Body of pancreas (tissue), 4 donors: ENCODE data around the gene ZNF777. TPM values are rescaled to one million over a fixed set of nuclear protein-coding genes. Genes with fewer than 3 reads are reported as not detected.

ENCODE experiments used
- ATAC-seq: fragments of 150-250 bp; one replicate; pipeline ENCODE4 v1.9.1; 2016
- DNase-seq, 4 donors: peaks; one replicate each; pipeline ENCODE4 v3.0.0-alpha.2; 2019
- H3K27ac ChIP-seq, 4 donors: fragments of 200-600 bp; sonication (generic); 1 replicate in 3 of 4; 2 replicates in 1 of 4; pipeline versions ENCODE4 v1.5.1 to v1.6.1; 2016 to 2019; ENCODE audit warnings: mild to moderate bottlenecking in 1 of 4, mixed read lengths in 1 of 4, moderate library complexity in 1 of 4
- H3K27me3 ChIP-seq, 2 donors: fragments of 200-600 bp; sonication (generic); one replicate each; pipeline ENCODE4 v1.6.0; 2016; ENCODE audit warnings: mild to moderate bottlenecking in 1 of 2
- H3K36me3 ChIP-seq, 2 donors: fragments of 200-600 bp; sonication (generic); replicated peaks in 1 of 2; 2 replicates each; pipeline ENCODE4 v1.5.1; 2016; ENCODE audit warnings: low read depth in 2 of 2; ENCODE audit not compliant: insufficient read depth in 1 of 2
- H3K4me1 ChIP-seq: fragments of 200-600 bp; sonication (generic); one replicate; pipeline ENCODE4 v1.6.0; 2016
- H3K4me3 ChIP-seq, 2 donors: fragments of 200-600 bp; sonication (generic); 1 replicate in 1 of 2; 2 replicates in 1 of 2; pipeline ENCODE4 v1.5.1; 2016 to 2019
- H3K9me3 ChIP-seq, 3 donors: fragments of 200-600 bp; sonication (generic); 1 replicate in 2 of 3; 2 replicates in 1 of 3; pipeline ENCODE4 v1.5.1; 2016
- CTCF ChIP-seq, 7 experiments: fragments of 450-650 bp in 4 of 7; fragments of 200-600 bp in 3 of 7; sonication (generic) in 3 of 7; IDR thresholded peaks; one replicate each; pipeline ENCODE4 v1.5.1; 2016 to 2019; ENCODE audit warnings: antibody characterized with exemption in 7 of 7
- POLR2A ChIP-seq, 3 donors: fragments of 450-650 bp; IDR thresholded peaks; one replicate each; pipeline ENCODE4 v1.6.1; 2016; ENCODE audit warnings: antibody characterized with exemption in 3 of 3, mild to moderate bottlenecking in 2 of 3
- WGBS, 2 donors: methylation state at CpG; one replicate each; pipeline ENCODE4 v1.1.5; 2017; 5-methylcytosine and 5-hydroxymethylcytosine counted together
- intact Hi-C: fragments of 100-400 bp; cut with DNase I; formaldehyde crosslinking; loops from one replicate; pipeline ENCODE4 v1.15.1; 2023
- total RNA-seq, 2 donors: library from RNA; depleted of rRNA; stranded (reverse); fragments of >200 nt; gene quantifications; one replicate each; pipeline ENCODE4 v1.1.0, GENCODE V29; 2016

ZNF777 gene
- total RNA-seq, 2 donors from 2014 or later: 8.3 to 10.5 TPM

- no peak overlapping the region for H3K4me3 ChIP-seq
- no peaks in the 10 kb centered on the region for H3K4me1 ChIP-seq
- ATAC-seq (no peak), DNase-seq (no peak)
- TF ChIP-seq POLR2A (IDR thresholded peaks at IDR 0.05) (no peak), CTCF (IDR thresholded peaks at IDR 0.05) (no peak)
- H3K36me3 ChIP-seq: no peaks in the 10 kb centered on the region
- H3K27ac ChIP-seq: no peak overlapping the region
- intact Hi-C loops: no loop called here
- H3K27me3 ChIP-seq: no peaks in the 10 kb centered on the region
- 39 to 41% methylated on average over 9 of the region's 9 CpGs for WGBS, 2 donors
- H3K9me3 ChIP-seq: no peaks in the 10 kb centered on the region
Measured at GRCh38 chr7:149385195-149385950, 75.5 kb downstream of the ZNF777 start.

Other genes starting within 250 kb of the ZNF777 start
- 1 to 10 TPM; 5.7 to 6.6 TPM for gene ZNF212, start 221.4 kb downstream of the ZNF777 start, total RNA-seq
- 10 to 100 TPM; 12.5 to 17.5 TPM for gene ZNF783, start 198.9 kb downstream of the ZNF777 start, total RNA-seq
- 10 to 100 TPM; 14.8 to 36.9 TPM for gene ZNF746, start 36.7 kb upstream of the ZNF777 start, total RNA-seq